HG02588 (cell line): ENCODE data around the gene LSR.

ENCODE experiments used
- ATAC-seq: cut with Tn5 transposase; IDR thresholded peaks from one replicate; pipeline ENCODE4 v1.9.1; 2021; ENCODE audit warnings: mild to moderate bottlenecking, moderate library complexity; ENCODE audit not compliant: unreplicated experiment

Gene LSR, protein sequence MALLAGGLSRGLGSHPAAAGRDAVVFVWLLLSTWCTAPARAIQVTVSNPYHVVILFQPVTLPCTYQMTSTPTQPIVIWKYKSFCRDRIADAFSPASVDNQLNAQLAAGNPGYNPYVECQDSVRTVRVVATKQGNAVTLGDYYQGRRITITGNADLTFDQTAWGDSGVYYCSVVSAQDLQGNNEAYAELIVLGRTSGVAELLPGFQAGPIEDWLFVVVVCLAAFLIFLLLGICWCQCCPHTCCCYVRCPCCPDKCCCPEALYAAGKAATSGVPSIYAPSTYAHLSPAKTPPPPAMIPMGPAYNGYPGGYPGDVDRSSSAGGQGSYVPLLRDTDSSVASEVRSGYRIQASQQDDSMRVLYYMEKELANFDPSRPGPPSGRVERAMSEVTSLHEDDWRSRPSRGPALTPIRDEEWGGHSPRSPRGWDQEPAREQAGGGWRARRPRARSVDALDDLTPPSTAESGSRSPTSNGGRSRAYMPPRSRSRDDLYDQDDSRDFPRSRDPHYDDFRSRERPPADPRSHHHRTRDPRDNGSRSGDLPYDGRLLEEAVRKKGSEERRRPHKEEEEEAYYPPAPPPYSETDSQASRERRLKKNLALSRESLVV

DNA sequence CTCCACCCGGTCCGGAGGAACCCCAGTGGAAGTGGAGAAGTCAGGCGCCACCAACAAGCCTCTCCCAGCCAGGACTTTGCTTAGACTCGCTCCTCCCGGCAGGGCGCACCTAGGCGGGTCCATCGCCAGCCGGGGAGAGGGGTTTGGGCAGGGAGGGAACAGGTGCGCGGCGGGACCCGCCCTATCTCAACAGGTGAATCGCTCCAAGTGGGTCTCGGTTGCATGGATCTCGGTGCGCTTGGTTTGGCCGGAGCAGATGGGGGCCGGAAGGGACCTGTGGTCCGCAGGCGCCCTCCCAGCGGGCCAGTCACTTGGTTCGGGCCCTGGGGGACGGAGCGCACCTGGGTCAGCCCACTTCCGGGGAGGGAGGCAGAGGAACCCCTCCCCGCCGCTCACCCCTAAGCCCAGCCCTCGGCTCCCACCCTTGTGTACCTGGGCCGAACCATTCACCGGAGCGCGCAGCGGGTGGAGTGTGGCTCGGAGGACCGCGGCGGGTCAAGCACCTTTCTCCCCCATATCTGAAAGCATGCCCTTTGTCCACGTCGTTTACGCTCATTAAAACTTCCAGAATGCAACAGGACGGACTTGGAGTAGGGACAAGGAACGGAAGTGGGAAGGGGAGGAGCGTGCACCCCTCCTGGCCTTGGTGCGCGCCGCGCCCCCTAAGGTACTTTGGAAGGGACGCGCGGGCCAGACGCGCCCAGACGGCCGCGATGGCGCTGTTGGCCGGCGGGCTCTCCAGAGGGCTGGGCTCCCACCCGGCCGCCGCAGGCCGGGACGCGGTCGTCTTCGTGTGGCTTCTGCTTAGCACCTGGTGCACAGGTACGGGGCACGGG lies at the start of gene LSR:
LSR (plus strand) TSS at position 693 of the 836 bp plus-strand sequence; CDS start at position 714, 21 bp downstream.
- peak; percentile 75 for ATAC-seq

DNA sequence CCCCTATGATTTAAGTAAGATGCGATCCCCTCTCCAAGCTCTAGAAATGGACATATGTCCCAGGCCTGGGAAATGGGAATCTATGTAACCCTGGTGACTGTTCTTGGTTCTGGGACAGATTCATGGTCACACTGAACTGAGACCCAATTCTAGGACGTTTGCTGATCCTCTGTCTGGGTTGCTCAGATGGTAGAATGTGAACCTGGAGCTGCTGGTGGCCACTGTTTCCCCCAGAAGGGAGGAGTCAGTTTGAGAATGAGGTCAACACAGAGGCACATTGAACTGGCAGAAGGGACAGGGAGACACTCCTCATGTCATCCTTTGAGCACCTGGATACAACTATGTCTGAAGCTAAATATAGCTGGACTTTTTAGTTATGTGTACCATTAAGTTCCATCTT lies 49.3 kb upstream of the LSR start:
- ATAC-seq = no peak

DNA sequence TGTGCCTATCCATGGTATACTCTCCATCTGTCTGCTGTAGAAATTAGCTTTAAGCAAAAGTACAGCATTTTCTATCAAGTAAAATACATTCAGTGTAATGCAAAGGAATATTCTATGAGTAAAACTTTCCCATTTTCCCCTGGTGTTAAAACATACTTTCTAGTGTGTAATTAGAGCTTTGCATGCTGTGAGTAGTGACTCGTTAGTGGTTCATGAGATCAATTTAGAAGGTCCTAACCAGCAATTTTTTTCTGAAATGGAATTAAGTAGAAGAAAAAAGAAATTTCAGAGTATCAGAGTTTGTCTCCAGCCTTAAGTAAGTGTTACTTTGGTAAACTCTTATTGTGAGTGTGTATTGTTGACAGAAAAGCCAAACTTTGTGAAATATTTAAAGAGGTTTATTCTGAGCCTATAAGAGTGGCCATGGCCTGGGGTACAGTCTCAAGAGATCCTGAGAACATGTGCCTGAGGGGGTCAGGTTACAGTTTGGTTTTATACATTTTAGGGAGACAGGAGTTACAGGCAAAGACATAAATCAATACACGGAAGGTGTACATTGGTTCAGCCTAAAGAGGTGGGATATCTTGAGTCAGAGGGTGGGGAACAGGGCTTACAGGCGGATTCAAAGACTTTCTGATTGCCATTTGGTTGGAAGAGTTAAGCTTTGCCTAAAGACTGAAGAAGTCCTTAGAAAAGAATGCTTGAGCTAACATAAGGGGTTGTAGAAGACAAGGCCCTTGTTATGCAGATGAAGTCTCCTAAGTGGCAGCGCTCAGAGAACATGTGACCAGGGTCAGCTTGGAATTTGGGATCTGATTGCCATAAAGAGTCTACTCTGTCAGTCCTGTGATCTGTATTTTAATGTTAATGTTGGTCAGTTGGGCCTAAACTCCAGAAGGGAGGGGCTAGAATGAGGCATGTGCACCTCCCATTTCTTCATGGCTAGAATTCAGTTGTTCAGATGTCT lies 45.8 kb upstream of the LSR start:
- no peak for ATAC-seq

DNA sequence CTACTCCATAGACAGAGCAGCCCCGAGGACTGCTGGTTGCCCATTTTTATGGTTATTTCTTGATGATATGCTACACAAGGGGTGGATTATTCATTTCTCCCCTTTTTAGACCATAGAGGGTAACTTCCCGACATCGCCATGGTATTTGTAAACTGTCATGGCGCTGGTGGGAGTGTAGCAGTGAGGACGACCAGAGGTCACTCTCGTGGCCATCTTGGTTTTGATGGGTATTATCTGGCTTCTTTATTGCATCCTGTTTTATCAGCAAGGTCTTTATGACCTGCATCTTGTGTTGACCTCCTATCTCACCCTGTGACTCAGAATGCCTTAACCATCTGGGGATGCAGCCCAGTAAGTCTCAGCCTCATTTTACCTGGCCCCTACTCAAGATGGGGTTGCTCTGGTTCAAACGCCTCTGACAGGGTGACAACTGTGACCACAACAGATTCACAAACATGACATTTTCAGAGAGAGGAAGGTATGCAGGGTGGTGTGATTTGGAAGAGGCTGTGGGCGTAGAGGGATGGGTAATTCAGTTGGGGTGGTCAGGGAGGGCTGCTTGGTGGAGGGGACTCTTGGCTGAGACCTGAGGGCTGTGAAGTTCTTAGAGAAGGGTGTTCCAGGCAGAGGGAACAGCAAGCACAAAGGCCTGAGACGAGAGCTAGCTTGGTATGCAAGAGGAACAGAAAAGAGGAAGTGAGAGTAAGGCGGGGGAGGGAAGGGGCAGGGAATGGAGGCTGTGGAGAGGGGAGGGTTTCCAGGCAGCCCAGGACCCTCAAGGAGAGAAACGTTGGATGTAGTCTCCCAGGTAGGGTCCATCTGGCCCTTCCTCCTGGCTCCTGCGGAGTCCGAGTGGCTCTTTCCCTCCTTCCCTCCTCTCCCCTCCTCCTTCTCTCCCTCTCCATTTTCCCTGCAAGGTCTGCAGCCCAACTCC lies 43.7 kb upstream of the LSR start:
- peak; percentile 80 for ATAC-seq

DNA sequence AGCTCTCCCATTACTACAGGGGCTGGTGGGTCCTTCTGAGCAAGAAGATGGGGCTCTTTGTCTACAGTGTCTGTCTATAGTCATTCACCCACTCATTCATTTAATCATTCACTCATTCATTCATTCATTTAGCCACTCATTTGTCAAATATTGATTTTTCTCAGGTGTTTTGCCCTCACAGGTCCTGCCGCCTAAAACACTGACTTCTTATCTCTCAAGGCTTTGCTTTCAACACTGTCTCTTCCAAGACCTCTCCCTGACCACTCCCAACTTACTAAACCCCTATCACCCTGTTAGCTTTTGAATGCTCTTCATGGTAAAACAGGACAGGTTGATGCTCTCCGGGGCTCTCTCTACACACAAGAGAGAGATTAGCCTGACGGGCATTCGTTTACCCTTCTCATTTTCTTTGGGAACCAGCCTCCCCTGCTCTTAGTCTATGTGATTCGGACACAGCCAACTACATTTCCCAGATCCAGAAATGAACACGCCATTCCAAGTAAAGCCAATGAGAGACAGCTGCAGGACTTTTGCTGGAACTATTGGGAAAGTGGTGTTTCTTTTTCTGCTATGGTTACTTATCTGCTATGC lies 43.0 kb upstream of the LSR start:
- ATAC-seq = peak; percentile 17

DNA sequence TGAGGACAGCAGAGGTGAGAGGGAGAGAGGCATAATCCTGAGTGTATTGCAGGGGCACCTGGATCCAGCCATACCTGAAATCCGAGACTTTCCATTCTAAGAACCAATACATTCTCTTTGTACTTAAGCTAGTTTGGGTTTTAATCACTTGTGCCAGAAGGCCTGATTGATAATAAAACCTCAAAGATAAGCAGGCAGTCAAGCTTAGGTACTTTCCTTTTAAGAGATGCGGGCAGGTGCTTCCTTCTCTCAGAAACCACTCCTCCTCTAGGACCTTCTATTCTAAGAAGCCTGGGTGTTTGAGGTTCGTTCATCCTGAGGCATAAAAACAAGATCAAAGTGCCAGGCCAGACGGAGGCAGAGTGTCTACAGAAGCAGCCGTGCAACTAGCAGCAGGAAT lies 42.4 kb upstream of the LSR start:
- no peak for ATAC-seq

DNA sequence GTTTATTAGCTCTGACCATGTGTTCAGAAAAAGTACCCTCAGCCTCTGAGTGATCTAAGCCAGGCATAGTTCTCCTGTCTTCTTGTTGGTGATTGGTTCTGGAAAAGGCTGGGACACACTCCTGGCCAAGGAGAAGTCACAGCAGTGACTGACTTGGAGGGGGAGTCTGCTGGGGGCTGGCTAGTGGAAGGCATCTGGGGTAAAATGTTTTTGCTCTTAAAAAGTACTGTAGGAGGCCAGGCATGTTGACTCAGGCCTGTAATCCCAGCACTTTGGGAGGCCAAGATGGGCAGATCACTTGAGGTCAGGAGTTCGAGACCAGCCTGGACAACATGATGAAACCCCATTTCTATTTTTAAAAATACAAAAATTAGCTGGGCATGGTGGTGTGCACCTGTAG lies 41.9 kb upstream of the LSR start:
- ATAC-seq = no peak

DNA sequence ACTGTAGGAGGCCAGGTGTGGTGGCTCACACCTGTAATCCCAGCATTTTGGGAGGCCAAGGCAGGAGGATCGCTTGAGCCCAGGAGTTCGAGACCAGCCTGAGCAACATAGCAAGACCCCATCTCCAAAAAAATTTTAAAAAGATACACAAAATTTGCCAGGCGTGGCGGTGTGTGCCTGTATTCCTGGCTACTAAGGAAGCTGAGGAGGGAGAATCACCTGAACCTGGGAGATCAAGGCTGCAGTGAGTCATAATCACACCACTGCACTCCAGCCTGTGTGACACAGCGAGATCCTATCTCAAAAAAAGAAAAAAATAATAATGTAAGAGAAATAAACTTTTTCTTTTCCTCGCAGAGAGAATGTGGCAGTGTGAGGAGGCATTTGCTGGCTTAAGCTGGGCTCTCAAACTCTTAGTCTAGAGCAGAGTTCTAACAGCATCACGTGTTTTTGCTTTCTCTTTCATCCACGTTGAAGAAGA lies 41.4 kb upstream of the LSR start:
- ATAC-seq = no peak

DNA sequence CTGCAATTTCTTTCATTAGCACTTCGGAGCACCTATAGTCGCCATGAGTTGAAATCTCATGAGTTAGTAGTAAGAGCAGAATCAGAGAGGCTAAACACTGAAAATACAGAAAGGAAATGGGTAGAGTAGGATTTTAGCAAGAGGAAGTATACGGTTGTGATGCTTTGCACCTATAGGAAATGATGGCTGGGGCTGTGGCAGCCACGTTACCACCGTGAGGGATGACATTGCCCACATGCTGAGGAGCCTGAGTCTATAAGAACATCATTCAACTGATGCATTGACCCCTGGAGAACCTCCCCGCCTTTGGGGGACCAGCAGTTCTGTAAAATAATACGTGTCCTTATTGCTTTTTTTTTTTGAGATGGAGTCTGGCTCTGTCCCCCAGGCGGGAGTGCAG lies 40.7 kb upstream of the LSR start:
- no peak for ATAC-seq

DNA sequence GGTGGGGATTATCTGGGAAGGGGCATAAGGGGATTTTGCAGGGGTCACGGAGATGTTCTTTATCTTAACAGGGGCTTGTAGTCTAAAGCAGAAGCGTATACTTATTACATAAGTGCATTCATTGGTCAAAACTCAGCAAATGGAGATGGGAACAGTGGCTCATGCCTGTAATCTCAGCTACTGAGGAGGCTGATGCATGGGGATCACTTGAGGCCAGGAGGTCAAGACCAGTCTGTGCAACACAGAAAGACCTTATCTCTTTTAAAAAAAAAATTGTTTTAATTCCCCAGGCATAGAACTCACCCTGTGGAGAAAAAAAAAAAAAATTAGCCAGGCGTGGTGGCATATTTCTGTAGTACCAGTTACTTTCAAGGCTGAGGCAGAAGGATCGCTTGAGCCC lies 39.2 kb upstream of the LSR start:
- ATAC-seq = no peak

DNA sequence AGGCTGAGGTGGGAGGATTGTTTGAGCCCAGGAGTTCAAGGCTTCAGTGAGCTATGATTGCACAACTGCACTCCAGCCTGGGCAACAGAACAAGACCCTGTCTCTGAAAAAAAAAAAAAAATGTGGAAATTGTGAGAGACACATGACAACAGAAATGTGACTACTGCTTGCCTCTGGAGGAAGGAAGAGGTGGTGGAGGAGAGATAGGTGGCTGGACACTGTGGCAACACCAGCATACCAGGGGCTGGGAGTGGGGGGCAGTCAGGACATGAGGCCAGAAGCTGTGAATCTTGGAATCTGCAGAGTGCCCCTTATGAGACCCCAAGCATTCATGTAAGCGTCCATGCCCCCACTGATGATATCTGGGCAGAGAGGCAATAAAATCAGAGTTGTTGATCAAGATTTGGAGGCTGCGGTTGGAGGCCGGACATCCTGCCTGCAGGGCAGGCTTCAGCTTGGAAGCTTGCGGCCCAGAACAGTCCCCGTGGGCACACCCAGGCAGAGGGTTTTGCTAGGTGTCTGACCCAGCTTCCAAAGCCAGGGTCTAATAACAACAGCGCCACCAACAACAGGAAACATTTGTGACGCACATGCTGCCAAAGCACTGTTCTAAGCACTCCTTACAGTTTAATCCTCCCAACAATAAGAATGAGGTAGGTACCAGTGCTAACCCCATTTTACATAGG lies 37.1 kb upstream of the LSR start:
- ATAC-seq = no peak

DNA sequence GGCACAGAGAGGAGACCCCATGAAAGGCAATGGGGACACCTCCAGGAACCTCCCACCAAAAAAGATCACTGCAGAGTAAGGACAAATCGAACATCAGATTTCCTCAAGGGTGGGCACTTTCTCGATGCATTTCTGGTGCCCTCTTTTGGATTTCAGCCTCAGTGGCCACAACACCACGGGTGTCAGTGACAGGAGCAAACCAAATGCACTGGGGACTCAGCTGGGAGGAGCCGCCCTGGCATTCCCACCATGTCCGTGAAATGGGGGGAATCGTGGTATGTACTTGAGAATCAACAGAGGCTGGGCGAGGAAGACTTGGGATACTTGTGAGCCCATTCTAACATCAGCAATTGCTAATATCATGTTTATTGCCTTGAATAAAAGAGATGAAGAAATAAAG lies 36.6 kb upstream of the LSR start:
- no peak for ATAC-seq

DNA sequence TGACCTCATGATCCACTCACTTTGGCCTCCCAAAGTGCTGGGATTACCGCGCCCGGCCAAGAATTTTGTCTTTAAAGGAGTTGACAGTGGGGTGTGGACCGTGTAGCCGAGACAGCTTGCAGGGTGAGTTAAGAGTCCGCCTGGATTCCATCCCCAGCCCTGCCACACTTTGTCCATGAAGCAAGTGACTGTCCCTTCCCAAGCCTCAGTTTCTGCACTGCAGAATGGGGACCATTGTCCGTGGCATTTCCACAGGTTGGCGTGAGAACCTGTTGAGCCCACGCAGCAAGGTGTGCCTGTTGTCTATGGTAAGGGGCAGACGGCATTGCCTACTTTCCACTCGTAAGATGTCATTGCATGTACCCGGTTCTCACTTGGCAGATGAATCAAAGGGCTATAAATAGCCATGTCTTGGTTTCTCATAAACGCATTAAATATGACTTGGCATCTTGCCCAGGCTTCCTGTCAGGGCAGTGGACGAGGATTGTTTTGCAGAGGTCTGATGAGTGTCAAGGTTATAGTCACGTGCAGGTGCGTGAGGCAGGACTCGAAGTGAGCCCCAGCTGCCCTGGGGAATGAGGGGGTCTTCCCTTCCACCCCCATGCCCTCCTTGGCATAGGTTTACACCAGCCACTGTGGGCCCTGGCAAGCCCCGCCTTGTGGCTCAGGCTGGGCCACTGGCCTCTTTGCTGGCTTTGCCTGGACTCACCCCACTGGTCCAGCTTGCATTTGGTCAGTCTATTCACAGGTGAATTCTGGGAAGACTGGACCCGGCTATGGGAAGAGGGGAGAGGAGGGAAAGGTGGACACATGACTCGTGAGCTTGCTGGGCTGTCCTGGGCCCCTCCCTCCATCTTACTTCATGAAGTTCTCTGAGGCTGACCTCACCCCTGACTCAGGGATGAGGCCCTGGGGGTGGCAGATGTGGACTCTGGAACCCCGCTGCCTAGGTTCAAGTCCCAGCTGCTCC lies 34.9 kb upstream of the LSR start:
- peak; percentile 55 for ATAC-seq

DNA sequence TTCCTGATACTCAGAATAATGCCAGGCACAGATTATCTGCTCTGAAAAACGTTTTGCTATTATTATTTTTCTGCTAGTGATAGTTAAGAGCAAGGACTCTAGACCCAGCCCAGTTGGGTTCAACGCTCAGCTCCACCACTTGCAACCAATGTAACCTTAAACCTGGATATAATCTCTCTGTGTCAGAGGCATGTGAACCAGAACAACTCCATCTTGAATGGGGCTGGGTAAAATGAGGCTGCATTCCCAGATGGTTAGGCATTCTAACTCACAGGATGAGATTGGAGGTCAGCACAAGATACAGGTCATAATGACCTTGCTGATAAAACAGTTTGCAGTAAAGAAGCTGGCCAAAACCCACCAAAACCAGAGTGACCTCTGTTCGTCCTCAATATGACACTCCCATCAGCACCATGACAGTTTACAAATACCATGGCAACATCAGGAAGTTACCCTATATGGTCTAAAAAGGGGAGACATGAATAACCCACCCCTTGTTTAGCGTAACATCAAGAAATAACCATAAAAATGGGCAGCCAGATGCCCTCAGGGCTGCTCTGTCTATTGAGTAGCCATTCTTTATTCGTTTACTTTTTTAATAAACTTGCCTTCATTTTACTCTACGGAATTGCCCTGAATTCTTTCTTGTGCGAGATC lies 33.9 kb upstream of the LSR start:
- ATAC-seq = no peak

DNA sequence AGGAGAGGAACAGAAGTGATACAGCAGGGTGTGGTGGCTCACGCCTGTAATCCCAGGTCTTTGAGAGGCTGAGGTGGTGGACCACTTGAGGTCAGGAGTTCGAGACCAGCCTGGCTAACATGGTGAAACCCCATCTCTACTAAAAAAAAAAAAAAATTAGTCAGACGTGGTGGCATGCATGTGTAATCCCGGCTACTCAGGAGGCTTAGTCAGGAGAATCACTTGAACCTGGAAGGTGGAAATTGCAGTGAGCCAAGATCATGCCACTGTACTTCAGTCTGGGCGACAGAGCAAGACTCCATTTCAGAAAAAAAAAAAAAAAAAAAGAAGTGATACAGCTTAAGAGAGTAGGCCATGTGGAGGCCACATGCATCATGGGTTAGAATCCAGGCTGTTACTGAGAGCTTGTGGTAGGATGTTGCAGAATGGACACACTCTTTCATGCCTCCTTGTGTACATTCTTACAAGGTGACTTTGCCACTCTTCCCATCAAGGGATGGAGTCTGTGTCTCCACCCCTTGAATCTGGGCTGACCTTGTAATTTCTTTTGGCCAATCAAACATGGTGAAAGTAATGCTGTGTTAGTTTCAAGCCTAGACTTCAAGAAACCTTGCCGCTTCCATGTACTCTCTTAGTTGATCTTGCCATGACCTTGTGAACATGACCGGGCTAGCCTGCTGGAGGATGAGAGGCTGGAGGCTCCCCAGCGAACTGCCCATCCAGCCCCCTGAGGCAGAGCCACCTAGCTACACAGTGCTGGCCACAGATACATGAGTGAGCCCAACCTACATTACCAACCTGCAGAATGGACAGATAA lies 32.6 kb upstream of the LSR start:
- no peak for ATAC-seq
